Stimulated activated CD4-positive, alpha-beta T cell treated with anti-CD3 and anti-CD28 coated beads, Interleukin-1b, Interleukin-23, amount 100 ng/mL, for 24 hours (primary cell): Measurements from ENCODE around the gene NDE1.
"Not testable (repeated sequence)": the region's sequence is repeated elsewhere in the genome, so short reads cannot be mapped to it uniquely, and the experiment has no call there.

Experiments used
- DNase-seq, 4 experiments: peaks; one replicate each; pipeline ENCODE4 v3.0.0-alpha.2; 2020; ENCODE audit warnings: low read depth in 4 of 4, low spot score in 1 of 4

Gene NDE1, protein sequence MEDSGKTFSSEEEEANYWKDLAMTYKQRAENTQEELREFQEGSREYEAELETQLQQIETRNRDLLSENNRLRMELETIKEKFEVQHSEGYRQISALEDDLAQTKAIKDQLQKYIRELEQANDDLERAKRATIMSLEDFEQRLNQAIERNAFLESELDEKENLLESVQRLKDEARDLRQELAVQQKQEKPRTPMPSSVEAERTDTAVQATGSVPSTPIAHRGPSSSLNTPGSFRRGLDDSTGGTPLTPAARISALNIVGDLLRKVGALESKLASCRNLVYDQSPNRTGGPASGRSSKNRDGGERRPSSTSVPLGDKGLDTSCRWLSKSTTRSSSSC

DNA sequence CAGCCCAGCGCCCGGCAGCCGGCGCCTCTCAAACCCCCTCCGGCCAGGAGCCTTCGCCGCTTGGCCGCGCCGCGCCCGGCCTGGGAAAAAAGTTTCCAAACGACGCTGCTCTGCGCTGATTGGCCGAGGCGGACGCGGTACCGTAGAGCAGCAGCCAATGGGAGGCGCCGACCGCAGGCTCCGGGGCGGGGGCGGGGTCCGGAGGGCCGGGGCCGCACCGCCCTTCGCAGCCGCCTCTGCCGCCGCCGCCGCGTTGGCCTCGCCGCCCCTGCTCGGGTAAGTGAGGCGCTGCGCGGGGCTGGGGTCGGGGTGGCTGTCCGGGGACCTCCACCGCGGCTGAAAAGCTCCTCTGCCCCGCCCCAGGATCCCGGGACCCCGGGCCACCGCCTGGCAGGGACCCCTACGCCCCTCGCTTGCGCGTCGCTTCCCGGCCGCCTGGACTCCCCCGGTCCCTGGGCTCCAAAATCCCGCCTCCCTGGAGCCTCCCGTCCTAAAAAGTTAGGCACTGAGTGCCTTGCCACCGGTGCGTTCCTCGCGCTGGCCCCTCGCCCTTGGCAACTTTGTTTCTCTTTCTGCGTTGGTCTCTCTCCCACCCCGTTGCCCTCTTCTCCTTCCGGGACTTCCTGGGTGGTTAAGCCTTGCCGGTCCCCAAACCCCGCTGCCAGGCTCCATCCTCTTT lies at the start of gene NDE1:
Gene NDE1, plus strand, starts transcription at position 227 of the 679 bp plus-strand sequence. CDS start 14,534 bp downstream, outside the sequence.
- DNase-seq: peak; percentile 63 to 83 (median 78)

DNA sequence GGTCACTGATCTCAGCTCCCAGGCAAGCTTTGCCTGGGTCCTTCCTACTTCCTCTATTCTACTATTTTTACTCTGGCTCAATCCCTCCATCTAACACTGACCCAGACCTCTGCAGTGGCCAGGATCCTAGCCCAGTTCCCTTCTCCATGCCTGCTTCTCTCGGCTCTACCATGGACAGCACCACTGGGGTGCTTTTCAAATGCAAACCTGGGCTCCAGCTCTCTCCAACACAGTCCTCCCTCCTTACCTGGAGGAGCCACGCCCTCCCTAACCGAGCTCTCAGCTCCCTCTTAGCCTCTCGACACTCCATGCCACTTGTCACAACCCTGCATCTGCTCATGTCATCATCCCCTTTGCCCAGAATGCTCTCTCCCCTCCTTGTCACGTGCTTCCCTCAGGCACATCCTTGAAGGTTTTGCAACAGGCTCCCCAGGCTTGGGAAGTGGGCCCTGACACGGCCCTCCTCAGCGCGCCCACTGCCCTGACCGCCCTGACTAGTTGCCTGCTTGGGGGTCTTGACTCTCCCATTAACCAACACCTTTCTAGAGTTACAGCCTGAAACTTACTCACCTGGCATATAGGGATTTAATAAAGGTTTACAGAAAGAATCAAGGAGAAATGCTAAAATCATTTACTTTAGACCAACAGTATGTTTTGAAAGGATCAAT lies 48.7 kb upstream of the NDE1 start:
- no peak for DNase-seq

DNA sequence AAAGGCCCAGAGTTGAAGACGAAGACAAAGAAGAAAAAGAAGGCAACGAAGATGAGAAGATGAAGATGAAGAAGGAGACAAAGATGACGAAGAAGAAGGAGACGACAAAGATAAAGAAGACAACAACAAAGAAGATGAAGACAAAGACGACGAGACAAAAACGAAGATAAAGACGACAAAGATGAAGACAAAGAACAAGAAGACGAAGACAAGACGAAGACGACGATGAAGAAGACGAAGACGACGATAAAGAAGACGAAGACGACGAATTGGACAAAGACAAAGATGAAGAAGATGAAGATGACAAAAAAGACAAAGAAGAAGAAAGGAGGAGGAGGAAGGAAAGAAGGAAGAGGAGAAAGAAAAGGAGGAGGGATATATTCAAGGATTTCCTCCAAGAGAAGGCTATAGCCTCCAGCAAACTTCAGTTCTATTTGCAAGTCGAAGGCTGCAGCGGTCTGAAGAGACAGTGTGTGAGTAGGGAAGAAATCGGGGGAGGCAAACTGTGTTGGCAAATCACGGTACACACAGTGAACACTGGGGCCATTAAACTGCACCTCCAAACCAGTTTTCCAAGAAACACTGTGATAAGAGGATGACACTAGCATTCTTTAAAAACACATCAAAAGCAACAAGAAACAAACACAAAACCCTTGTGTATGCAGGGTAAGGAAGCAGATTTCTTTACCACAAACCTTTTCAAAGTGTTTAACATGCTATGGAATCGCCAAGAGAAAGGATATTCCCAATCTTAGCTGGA lies 47.6 kb upstream of the NDE1 start:
- no peak for DNase-seq

DNA sequence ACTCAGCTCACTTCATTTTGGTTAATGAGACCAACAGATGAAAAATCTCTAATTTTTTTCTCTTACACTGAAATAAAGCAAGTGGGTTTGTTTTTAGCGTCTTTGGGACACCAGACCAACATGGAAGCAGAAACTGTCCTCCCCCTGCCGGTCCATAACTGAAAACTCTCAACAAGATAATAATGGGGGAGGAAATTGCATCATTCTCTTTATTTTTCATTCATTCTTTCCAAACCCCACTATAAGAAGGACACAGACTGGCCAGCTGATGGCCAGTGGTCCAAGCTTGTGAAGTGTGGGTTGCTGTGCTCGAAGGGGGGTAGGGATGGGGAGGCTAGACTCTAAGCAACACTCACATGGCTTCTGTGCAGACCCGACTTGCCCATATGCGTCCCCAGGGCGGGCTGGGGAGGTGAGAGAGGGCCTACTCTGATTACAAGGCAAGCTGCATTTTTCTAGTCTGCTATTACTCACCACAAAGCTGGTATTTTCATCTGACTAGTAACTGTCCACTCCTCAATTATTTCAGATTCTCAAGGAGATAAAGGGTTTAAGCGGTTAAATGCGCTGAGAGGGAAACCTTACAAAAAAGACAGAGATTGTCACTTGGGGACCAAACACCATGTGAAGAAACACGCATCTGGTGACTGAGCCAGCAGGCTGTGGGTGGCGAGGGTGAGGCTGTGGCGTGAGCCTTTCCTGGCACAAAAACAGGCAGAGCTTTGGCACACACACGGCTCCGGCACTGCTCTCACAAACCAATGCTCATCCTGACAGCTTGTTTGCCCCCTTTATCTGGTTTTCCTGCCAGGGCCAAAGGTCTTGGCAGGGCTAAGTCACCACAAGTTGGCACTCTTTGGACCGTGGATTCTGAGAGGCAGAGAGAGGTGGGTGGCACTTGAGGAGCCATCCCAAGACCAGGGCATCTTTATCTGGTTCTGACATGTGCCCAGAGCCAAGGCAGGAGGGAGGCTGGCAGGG lies 45.3 kb upstream of the NDE1 start:
- no peak for DNase-seq

DNA sequence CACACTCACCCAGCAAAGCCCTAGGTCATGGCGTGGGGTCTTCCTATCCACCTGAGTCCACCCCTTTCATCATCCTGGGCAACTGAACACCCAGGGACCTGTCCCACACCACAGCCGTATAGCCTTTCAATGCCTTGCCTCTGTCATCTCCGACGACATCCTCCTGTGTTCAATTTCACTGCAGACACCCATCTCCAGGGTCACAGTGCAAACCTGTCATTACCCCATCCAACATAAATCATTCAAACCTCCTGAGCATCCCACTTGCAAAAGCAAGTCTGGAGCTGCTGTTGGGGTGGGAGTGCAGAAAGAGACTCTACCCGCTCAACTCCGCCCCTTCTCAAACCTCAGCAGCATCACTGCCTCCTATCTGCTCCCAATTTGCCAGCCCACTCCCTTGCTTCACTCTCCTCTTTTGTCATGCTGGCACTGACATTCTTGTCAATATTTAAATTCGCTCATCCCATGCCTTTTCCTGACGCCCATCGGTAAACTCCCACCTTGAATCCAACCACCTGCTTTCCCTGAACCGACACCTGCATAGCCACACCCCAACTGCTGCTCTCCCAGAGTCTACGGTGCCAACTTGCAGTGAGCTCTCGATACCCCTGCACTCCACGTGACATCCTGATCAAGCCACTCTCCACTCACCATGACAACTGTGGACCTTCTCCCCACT lies 44.1 kb upstream of the NDE1 start:
- DNase-seq: no peak

DNA sequence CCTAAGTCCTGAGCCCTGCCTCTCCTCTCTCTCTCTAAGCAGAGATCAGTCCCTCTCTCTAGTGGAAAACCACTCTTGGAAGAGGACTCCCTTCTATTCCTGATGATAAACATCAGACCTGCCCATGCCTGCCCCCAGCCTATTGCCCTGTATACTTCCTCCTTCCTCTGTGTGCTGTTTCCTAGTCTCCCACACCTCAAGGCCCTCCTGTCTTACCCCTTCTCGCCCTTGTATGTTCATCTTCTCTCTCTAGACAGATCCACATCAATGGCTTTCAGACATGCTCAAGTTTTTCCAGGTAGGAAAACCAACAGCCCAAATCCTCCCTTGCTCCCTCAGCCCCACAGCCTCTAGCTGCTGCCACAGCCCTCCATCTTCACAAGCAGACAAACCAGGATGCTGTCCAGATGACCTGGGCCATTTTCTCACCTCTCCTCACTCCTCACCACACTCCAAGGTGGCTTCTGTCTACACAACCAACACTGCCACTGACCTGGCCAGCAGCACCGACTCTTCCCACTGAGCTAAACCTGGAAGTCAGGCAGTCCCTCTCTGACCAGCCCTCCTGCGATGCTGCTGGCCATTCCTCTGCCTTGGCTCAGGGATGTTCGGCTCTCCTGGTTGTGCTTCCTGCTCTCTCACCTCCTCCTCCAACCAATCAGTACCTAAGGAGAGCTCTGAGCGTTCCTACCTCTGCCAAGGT lies 43.4 kb upstream of the NDE1 start:
- no peak for DNase-seq

DNA sequence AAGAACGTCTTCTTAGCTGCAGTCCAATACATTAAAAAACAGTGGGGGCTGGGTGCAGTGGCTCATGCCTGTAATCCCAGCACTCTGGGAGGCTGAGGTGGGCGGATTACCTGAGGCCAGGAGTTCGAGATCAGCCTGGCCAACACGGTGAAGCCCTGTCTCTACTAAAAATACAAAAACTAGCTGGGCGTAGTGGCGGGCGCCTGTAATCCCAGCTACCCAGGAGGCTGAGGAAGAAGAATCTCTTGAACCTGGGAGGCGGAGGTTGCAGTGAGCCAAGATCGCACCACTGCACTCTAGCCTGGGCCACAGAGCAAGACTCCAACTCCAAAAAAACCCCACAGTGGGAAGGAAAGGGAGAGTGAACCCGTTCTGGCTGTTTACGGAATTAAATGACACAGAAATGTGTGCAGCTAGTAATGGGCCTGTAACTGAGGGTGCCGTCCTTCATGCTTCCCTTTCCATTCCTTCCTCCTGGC lies 42.8 kb upstream of the NDE1 start:
- not testable (repeated sequence) for DNase-seq

DNA sequence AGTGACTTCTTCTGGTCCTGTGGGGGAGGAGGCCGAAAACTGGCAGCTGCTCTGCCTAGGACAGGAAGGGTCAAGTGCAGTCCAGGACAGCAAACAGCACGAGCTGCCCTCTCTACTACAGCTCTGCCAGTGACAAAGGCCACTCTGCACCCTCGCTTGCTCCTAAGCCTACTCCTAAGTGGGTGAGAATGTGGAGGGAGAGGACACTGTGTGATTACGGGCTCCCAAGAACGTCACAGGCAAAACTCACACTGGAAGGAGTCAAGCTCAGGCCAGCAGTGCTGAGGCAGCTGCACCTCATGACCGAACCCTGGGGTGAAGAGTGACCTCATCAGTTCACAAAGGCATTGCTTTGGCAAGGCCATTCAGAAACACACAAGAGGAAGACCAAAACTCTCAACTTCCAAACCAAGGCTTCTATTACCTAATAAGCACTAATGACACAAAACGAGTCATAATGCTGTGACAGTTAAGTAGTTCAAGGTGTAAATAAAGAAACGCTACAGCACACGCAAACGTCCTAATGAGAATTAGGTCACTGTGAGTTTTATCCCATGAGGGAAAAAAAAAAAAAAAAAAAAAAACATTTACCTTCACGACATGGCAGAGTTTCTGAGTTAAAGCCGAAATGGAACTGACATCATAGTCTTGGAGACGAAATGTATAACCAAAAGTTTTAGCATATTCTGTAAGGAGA lies 42.2 kb upstream of the NDE1 start:
- DNase-seq: no peak

DNA sequence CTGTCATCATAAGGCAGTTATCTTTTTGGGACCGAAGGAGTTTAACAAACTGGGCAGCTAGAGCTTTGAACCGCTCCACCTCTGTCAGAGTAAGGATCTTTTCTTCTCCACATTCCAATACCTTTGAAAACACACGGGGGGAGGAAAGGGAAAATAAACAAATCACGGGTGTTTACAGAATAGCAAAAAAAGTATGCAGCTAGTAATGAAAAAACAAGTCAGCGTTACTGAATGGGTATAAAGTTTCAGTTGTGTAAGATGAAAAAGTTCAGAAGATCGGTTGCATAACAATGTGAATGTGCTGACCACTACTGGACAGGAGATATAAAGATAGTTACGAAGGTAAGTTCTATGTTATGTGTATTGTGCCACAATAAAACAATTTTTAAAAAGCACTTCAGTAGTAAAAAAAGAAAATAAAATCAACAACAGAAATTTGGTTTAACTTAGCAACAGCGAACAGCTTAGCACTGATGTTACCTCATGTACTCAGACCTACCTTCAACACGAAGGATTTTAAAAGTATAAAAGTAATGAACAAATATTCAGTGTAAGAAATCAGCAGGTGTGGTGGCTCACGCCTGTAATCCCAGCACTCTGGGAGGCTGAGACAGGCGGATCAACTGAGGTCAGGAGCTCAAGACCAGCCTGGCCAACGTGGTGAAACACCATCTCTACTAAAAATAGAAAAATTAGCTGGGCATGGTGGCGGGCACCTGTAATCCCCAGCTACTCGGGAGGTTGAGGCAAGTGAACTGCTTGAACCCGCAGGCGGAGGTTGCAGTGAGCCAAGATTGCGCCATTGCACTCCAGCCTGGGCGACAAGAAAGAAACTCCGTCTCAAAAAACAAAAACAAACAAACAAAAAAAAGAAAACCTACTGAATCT lies 41.4 kb upstream of the NDE1 start:
- DNase-seq: no peak

DNA sequence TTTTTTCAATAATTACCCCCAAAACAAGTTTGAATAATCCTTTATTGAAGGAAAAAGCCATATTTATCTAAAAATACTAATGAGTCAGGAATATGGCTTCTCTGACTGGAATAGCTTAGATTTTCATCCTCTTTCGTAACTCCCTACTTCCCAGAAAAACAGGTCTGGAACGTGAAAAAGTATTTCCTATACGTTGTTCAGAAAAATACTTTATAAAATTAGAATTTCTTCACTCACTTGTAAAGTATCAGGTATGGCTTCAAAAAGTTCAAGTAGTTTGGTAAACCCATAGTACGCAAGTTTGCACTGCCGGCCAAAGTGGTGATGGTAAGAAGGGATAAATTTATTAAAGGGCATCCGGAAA lies 40.8 kb upstream of the NDE1 start:
- DNase-seq: no peak

DNA sequence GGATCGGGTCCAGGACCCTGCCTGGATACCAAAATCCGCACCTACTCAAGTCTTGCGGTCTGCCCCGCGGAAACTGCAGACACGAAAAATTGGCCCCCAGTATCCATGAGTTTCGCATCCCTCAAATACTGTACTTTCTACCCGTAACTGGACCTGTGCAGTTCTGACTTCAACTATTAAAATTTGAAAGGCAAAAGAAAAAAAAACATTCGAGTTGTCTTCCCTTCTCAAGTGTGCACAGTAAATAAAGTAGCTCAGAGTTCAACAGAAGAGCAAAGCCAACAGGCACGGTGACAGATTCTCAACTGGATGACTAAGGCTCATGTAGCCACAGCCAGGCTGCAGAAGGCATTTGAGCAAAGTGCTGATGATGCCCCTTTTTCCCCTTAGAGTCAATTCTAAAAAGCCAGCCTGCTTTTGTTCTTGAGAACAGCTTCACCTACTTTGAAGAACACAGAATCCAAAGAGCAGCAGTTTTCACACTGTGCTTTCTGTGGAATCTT lies 39.6 kb upstream of the NDE1 start:
- no peak for DNase-seq

DNA sequence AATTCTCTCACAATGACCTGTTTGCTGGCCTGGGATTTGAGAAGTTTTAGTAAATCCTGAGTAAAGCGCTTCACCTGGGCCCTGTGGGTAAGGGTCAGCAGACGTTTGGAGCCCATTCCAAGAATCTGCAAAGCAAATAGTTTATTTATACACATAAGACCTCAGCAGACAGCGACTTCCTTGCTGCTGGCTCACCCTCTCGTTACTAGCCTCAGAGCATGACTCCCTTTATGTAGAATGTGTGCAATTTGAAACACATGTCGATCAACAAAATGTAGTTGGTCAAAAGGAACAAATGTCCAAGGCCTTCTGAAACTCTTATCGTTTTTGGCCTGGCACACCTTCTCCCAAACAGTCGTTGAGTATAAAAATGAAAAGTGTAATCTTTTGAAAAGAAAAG lies 38.4 kb upstream of the NDE1 start:
- DNase-seq: no peak

DNA sequence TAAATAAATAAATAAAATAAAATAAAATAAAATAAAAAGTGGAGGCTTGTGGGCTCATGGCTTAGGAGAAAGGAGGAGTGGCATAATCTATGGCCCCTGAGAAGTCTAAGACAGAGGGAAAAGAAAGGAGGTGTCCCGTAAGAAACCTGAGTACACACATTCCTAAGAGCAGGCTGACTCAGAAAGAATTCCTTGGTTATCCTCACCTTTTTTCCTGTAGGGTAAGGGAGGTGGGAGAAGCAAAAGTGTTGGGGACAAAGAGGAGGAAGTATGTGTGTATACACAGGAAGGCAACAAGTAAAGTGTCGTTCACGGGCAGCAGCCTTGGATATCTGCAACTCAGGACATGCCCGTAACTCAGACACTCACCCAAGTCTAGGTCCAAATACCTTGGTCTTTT lies 36.4 kb upstream of the NDE1 start:
- no peak for DNase-seq

DNA sequence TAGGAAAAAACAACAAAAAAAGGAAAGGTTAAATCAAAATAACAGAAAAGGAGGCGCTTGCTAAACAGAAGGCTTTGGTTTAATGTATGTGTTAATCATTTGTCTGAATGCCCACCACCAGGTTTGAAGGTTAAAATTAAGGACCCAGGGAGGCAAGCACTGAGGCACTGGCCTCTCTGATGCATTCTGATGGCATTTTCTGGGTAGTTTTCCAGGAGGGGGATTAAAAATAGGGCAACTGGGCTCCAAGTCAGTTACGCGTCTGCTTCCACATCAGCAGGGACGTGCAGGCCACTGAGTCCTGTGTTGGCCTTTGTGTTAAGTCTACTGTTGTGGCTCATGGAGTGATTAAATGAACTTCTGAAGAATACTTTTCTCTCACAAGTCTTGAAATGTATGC lies 34.0 kb upstream of the NDE1 start:
- no peak for DNase-seq

DNA sequence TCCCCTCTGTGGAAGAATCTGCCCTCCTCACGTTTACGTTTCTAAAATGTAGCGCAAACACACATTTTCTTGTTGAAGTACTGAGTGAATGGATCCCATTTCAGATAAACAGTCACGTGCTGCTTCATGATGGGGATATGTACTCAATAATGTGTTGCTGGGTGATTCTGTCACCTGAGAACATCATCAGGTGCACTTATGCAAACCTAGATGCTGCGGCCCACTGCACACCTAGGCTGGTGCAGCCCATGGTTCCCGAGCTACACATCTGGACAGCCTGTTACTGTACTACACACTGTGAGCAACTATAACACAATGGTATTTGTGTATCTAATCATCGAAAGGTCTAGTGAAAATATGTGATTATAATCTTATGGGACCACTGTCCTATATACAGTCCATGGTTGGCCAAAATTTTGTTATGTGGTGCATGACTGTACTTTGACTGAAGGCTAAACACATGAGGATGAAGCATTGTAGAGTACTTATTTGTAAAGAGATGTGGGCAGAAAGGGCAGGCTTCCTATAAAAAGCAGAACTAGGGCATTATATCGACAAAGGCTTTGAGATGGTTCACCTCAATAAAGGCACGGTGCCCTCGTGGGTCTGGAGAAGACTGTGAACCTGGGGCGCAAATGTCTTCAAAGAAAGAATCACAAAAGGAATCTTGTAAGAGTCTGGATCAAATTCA lies 33.4 kb upstream of the NDE1 start:
- DNase-seq: no peak

DNA sequence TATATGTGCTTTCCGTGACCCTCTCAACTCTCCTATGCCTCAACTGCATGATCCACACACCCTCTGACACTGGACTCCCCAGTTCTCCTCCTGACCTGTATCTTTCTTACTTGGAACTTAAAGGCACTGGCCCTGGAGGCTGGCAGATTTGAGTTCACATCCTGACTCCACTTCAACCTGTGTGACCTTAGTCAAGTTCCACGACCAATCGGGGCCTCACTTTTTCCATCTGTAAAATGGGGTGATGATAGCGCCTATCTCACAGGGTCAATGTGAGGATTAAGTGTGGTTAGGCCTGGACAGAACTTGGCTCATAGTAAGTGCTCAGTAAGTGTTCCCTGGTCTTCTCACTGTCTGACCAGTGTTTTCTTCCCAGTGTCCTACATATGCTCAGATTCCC lies 32.1 kb upstream of the NDE1 start:
- DNase-seq: no peak

DNA sequence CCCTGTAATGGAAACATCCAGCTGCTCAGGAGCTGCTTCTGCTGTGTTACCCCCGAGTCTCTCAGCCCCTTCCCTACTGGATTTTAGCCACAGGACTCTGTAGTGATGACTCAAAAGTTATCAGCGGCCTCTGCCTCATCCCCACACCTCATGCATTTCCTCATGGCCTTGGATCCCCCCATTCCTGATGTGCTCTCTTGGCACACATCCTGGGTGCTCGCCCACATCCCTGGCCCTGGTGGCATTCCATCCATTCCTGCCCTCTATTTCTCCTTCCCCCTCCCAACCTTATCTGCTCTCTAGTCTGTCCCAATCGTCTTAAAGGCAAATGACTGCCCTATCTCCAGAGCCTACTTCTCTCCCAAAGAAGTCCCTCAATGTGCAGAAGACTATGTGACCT lies 31.7 kb upstream of the NDE1 start:
- no peak for DNase-seq
